GM19468 (cell line): Measurements from ENCODE around the gene TRAP1.
A peak's percentile ranks its signal among the peaks of the same experiment; 100 is the strongest.
"Not testable (repeated sequence)": the region's sequence is repeated elsewhere in the genome, so short reads cannot be mapped to it uniquely, and the experiment has no call there.

Experiments
- ATAC-seq: cut with Tn5 transposase; IDR thresholded peaks from one replicate; pipeline ENCODE4 v1.9.1; 2021; ENCODE audit warnings: mild to moderate bottlenecking, moderate library complexity, moderate number of reproducible peaks; ENCODE audit not compliant: unreplicated experiment; ENCODE audit errors: extremely low read depth

Gene TRAP1

DNA sequence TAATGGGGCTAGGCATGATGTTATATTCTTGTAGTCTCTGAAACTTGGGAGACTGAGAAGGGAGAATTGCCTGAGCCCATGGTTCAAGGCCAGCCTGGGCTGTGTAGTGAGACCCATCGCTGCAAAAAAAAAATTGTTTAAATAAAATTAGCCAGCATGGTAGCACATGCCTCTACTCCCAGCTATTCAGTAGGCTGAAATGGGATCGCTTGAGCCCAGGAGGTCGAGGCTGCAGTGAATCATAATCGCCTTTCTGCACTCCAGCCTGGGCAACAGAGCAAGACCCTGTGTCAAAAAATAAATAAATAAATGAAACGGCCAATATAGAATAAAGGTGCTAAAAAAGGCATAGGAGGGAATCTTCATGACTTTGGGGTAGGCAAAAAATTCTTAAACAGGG lies 92.0 kb downstream of the TRAP1 start:
- no peak for ATAC-seq

DNA sequence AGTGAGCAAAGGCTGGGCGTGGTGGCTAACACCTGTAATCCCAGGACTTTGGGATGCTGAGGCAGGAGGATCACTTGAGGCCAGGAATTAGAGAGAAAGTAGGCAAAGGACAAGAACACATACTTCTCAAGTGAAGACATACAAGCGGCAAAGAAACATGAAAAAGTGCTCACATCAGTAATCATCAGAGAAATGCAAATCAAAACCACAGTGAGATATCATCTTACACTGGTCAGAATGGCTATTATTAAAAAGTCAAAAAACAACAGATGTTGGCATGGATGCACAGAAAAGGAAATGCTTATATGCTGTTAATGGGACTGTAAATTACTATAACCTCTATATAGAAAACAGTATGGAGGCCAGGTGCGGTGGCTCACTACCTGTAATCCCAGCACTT lies 93.7 kb downstream of the TRAP1 start:
- no peak for ATAC-seq

DNA sequence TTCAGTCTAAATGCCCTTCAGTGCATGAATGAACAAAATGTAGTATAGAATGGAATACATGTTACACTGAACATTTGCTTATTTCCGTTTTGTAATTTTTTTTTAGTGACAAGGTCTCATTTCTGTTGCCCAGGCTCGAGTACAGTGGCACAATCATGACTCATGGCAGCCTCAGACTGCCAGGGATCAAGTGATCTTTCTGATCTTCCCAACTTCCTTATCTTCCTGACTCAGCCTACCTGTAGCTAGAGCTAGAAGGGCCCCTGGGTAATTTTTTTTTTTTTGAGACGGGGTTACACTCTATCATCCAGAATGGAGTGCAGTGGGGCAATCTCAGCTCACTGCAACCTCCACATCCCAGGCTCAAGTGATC lies 98.6 kb downstream of the TRAP1 start:
- ATAC-seq = no peak

DNA sequence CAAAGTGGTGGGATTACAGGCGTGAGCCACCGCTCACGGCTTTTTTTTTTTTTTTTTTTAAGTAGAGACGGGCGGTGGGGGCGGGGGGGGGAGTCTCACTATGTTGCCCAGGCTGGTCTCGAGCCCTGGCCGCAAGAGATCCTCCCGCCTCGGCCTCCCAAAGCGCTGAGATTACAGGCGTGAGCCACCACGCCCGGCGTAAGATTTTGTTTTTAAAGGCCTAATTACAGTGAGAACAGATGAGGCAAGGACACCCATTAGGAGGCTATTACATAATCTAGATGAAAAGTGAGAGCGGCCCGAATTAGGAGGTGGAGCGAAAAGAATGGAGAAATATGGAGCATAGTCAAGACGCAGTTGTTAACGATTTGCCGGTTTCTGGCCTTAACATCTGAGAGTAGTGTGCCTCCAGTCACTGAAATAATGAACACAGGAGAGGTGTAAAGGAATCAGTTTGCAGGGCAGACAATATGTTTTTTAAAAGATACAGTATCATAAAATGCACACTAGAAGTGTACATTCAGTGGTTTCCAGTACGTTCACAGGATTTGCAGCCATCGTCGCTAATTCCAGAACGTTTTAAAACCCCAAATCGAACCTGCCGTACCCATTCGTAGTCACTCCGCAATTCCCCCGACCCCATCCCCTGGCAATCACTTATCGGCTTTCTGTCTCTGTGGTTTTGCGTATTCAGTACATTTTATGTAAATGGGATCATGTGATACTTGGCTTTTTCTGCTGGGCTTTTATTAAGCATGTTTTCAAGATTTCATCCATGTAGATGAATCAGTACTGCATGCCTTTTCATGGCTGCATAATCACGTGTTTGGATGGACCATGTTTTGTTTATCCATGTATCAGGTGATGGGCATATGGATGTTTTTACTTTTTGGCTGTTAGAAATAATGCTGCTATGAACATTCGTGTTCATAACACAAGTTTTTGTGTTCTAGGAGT lies 104.5 kb downstream of the TRAP1 start:
- no peak for ATAC-seq

DNA sequence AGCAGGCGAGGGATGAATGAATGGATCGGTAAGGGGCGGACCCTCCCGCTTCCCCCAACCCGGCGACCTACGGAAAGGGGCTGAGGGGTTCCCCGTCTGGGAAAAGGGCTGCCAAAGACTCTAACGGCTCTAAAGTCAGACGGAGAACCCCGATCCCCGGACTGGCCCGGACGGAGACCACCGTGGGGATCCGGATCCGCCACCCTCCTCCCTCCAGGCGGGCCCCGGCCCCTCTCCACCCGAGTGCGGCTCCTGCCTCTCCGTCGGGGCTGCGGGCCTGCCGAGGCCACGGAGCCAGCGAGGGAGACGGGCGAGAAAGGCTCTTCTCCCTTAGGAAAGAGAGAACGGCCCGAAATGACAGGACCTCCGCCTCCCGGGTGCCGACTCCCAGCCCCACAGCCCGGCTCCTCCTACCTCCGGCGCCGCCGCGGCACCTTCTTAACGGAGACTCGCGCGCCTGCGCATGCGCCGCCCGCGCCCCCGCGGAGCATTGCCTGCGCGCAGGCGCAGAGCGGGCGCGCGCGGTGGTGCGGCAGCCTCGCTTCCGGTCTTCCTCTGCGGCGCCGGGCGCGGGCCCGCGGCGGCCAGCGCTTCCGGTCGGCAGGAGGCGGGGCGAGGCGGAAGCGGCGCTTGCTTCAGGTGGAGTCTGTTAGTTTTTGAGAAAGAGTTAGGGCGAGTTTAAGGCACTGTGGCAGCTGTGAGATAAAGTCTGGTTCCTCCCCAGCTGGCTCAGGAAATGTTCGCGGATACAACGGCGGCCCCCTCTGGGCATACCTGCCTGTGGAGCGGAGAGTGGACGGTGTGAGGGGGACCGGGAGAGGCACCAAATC lies 106.0 kb downstream of the TRAP1 start, which contains the start of gene SLX4:
Gene SLX4, minus strand, starts transcription at position 461 of the 830 bp plus-strand sequence. CDS start 2,642 bp downstream, outside the sequence.
- ATAC-seq = peak; percentile 56

DNA sequence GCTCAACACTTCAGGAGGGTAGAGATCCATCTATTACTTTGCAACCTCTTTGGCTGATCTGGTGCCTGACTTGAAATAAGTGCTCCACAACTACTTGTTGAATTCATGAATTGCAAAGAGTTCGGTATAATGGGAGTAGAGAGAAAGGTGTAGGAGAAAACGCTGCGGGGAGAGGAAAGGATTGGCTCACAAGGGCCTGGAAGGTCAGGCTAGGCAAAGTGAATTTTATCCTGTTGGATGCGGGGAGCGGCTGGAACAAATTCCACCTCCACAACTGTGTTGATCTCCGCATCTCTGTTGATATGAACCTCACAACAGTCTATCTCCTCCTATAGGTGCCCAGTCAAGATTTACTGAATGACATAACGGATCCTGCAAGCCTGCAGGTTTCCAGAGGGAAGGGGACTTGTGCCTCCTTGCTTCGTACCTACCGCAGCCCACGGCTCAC lies 106.6 kb downstream of the TRAP1 start:
- ATAC-seq = no peak

DNA sequence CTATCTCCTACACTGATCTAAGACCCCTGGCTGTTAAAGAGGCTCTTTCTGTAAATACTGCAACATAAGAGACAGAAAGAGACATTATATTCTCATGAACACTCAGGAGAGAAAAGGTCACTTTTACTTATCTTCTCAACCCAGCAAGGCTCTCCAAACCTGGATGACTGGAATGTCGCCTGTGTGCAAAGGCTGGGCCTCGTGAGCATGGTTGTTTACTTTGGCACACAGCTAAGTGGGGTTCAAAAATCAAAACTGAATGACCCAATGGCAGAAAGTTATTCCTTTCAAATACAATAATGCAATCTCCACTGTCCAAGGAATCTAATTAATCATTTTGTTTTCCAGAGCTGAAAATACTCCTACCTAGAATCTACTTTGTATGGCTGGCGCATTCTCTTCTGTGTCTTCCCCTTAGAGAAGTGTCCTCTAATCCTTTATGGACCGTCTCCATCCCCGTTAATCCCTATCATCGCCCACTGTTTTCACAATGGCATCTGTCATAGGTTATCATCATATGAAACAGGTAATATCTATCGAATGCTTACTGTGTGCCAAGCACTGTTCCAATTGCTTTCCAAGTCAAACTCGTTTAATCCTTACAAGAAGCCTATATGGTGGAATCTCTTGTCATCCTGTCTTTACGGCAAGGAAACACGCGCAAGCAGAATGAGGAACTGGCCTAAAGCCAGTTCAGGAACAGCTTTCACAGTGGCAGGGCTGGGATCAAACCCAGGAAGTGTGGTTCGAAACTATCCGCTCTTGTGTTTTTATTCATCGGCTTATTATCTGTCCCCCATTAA lies 107.2 kb downstream of the TRAP1 start:
- no peak for ATAC-seq

DNA sequence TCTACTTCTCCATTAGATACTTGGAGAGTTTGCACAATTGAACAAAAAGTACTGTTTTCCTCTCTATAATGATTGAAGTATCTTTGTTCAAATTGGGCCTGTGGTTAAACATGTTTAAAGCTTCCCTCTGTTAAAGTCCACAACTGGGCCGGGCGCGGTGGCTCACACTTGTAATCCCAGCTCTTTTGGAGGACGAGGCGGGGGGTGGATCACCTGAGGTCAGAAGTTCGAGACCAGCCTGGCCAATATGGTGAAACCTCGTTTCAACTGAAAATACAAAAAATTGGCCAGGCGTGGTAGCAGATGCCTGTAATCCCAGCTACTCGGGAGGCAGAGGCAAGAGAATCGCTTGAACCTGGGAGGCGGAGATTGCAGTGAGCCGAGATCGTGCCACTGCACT lies 108.3 kb downstream of the TRAP1 start:
- not testable (repeated sequence) for ATAC-seq

DNA sequence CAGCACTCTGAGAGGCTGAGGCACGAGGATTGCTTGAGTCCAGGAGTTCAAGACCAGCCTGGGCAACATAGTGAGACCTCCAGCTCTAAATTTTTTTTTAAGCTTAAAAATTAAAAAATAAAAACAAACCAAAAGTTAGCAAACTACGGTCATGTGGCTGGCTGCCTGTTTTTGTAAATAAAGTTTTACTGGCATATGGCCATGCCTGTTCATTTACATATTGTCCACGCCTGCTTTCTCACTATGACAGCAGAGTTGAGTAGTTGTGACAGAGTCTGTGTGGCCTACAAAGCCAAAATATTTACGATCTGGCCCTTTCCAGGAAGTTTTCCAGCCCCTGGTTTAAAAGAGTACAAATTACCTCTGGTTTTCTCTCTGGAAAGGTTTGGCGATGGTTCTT lies 109.3 kb downstream of the TRAP1 start:
- no peak for ATAC-seq
